ENCODE data around the gene DDAH1. TPM values are rescaled to one million over a fixed set of nuclear protein-coding genes. Genes with fewer than 3 reads are reported as not detected.

DDAH1 gene
- total RNA-seq, 1 experiment from 2014 or later, result 7.9 TPM

DNA sequence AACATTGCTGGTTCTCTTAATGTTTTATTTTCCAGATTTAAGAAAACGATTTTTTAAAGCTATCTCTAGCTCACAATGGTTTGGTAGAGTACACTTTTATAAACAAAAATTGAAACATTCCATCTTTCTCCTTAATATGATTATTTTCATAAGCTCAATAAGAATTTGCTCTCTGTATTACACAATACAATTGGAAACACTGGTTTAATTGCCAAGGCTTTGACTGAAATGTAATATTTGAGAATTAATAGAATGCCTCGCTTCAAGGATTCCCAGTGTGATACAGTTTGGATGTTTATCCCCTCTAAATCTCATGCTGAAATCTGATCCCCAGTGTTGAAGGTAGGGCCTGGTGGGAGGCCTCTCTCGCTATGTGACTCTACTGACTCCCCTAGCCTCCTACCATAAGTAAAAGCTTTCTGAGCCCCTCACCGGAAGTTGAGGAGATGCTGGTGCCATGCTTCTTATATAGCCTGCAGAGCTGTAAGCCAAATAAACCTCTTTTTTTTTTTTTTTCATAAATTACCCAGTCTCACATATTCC is 67.4 kb downstream of the DDAH1 start:
- intact Hi-C loops (cut with micrococcal nuclease), result loop anchor here (1.0 to 5.0 kb wide), 6 partner anchors 55 to 453 kb away; partner anchors contain the start of gene C1orf52
- POLR2A ChIA-PET, result interaction anchor here (0.6 to 1.3 kb wide), 4 partner anchors 23 to 267 kb away, joined by 3 to 6 read pairs (median 4); partner anchors contain the start of genes BCL10 and C1orf52
- no peak for DNase-seq (ENCODE audit: unreplicated experiment)
- Mint-ChIP-seq H3K27me3 (ENCODE audit: insufficient read depth, unreplicated experiment) (no peaks in the 10 kb centered on the region), H3K27ac (ENCODE audit: low read depth, unreplicated experiment) (no peak overlapping the region), H3K9me3 (ENCODE audit: unreplicated experiment) (no peaks in the 10 kb centered on the region), H3K36me3 (ENCODE audit: insufficient read depth, unreplicated experiment) (no peaks in the 10 kb centered on the region), H3K4me3 (ENCODE audit: unreplicated experiment) (no peak overlapping the region), H3K4me1 (ENCODE audit: insufficient read depth, unreplicated experiment) (peaks cover 7% of the 10 kb centered on the region)
- TF ChIP-seq CTCF (IDR thresholded peaks at IDR 0.05; ENCODE audit: unreplicated experiment), result no peak
- CTCF ChIA-PET, result interaction anchor here (0.6 to 3.3 kb wide), 16 partner anchors 9 to 611 kb away, joined by 3 to 26 read pairs (median 4); partner anchors contain the start of gene C1orf52
- BruUV-seq (replicated peaks), result no TSS peak

GRCh38 chr1:85396194-85396593 is 68.8 kb downstream of the DDAH1 start:
- Mint-ChIP-seq H3K36me3 (ENCODE audit: insufficient read depth, unreplicated experiment) (no peaks in the 10 kb centered on the region), H3K4me1 (ENCODE audit: insufficient read depth, unreplicated experiment) (peaks cover 7% of the 10 kb centered on the region), H3K4me3 (ENCODE audit: unreplicated experiment) (no peak overlapping the region), H3K27me3 (ENCODE audit: insufficient read depth, unreplicated experiment) (no peaks in the 10 kb centered on the region), H3K9me3 (ENCODE audit: unreplicated experiment) (no peaks in the 10 kb centered on the region), H3K27ac (ENCODE audit: low read depth, unreplicated experiment) (no peak overlapping the region)
- intact Hi-C loops (cut with micrococcal nuclease), result loop anchor here (5.0 kb wide), 1 partner anchor 54 kb away; no protein-coding TSS in a partner anchor
- TF ChIP-seq CTCF (IDR thresholded peaks at IDR 0.05; ENCODE audit: unreplicated experiment), result no peak
- DNase-seq (ENCODE audit: unreplicated experiment), result no peak
- ChIA-PET CTCF (interaction anchor here (0.6 to 3.3 kb wide), 4 partner anchors 18 to 91 kb away, joined by 3 to 26 read pairs (median 4); no protein-coding TSS in a partner anchor), POLR2A (interaction anchor here (0.6 to 1.3 kb wide), 4 partner anchors 14 to 120 kb away, joined by 3 to 4 read pairs (median 4); partner anchors contain the start of gene BCL10)
- no TSS peak for BruUV-seq (replicated peaks)

DNA sequence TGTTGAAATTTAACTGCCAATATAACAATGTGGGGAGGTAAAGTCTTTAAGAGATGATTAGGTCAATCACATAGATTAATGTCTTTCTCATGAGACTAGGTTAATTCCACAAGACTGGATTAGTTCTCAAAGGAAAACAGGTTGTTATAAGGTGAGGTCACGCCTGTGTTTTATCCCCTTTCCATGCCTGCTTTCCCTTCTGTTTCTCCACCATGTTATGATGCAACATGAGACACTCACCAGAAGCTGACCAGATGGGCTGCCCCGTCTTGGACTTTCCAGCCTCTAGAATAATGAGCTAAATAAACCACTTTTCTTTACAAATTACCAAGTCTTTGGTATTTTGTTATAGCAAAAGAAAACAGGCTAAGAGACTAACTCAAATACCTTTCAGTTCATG is 70.8 kb downstream of the DDAH1 start:
- Mint-ChIP-seq H3K4me3 (ENCODE audit: unreplicated experiment) (no peak overlapping the region), H3K27me3 (ENCODE audit: insufficient read depth, unreplicated experiment) (no peaks in the 10 kb centered on the region), H3K27ac (ENCODE audit: low read depth, unreplicated experiment) (no peak overlapping the region), H3K9me3 (ENCODE audit: unreplicated experiment) (no peaks in the 10 kb centered on the region), H3K4me1 (ENCODE audit: insufficient read depth, unreplicated experiment) (peaks cover 7% of the 10 kb centered on the region), H3K36me3 (ENCODE audit: insufficient read depth, unreplicated experiment) (no peaks in the 10 kb centered on the region)
- POLR2A ChIA-PET, result interaction anchor here (0.6 to 1.0 kb wide), 2 partner anchors 150 to 176 kb away, joined by 3 read pairs; no protein-coding TSS in a partner anchor
- no TSS peak for BruUV-seq (replicated peaks)
- intact Hi-C loops (cut with micrococcal nuclease), result no loop called here
- no peak for DNase-seq (ENCODE audit: unreplicated experiment)
- CTCF ChIA-PET, result interaction anchor here (0.8 kb wide), 1 partner anchor 62 kb away, joined by 3 read pairs; no protein-coding TSS in a partner anchor
- no peak for TF ChIP-seq CTCF (IDR thresholded peaks at IDR 0.05; ENCODE audit: unreplicated experiment)

DNA sequence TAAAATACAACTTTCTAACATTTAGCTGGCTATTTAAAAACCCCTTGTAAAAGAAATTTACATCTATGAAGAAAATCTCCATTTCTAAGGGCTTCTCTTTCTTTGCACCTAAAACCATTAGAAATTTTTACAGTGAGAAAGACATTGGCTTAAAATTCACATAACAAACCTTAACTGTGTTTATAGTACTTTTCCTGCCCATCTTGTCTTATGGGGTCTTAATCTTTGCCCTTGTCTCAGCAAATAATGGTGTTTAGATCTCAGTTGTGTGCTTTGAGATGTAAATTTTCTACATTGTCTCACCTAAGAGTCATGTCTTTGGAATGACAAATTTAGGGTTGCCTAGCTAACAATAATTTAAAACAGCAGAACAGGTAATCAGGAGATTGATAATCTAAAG is 71.5 kb downstream of the DDAH1 start:
- no peak for DNase-seq (ENCODE audit: unreplicated experiment)
- Mint-ChIP-seq H3K4me3 (ENCODE audit: unreplicated experiment) (no peak overlapping the region), H3K9me3 (ENCODE audit: unreplicated experiment) (no peaks in the 10 kb centered on the region), H3K36me3 (ENCODE audit: insufficient read depth, unreplicated experiment) (no peaks in the 10 kb centered on the region), H3K4me1 (ENCODE audit: insufficient read depth, unreplicated experiment) (peaks cover 3% of the 10 kb centered on the region), H3K27ac (ENCODE audit: low read depth, unreplicated experiment) (no peak overlapping the region), H3K27me3 (ENCODE audit: insufficient read depth, unreplicated experiment) (no peaks in the 10 kb centered on the region)
- POLR2A ChIA-PET, result interaction anchor here (0.6 kb wide), 1 partner anchor 175 kb away, joined by 3 read pairs; no protein-coding TSS in a partner anchor
- no peak for TF ChIP-seq CTCF (IDR thresholded peaks at IDR 0.05; ENCODE audit: unreplicated experiment)
- CTCF ChIA-PET, result interaction anchor here (0.6 to 0.8 kb wide), 2 partner anchors 63 to 178 kb away, joined by 3 read pairs; no protein-coding TSS in a partner anchor
- intact Hi-C loops (cut with micrococcal nuclease), result no loop called here
- BruUV-seq (replicated peaks), result no TSS peak
